ENCODE data around the gene FNBP1L.

Gene FNBP1L

GRCh38 chr1:93567255-93567918, 119.5 kb downstream of the FNBP1L start:
- H3K36me3 ChIP-seq (ENCODE audit: control insufficient read depth, insufficient read depth, low read length) = peaks cover 4% of the 10 kb centered on the region
- peaks cover 12% of the 10 kb centered on the region for H3K4me1 ChIP-seq (ENCODE audit: control insufficient read depth, insufficient read depth, low read length)
- no peak overlapping the region for H3K4me3 ChIP-seq (ENCODE audit: low read length)
- no peak overlapping the region for H3K9ac ChIP-seq (ENCODE audit: low read length)
- no peaks in the 10 kb centered on the region for H3K9me3 ChIP-seq (ENCODE audit: control insufficient read depth, low read length)
- no peaks in the 10 kb centered on the region for H3K27me3 ChIP-seq (ENCODE audit: control insufficient read depth, insufficient read depth, low read length)

DNA sequence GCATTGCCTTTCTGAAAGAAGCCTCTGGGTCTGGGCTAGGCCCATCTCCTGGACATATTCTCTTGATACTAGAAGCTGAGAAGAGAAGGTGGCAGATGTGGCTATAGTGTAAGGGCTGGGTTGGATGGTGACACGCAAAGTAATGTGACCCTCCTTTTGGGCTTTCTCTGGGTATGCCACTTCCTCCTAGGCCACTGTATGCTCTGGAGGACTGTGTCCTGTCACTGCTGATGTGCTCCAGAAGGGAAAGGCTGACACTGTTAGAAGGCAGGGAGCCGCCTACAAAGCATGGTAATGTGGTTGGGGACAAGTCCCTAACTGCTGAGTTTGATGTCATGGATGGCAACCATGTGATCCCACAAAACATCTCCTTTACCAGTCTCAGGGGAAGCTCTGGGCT, 121.6 kb downstream of the FNBP1L start:
- Histone ChIP-seq H3K4me1 (ENCODE audit: control insufficient read depth, insufficient read depth, low read length) (peaks cover 15% of the 10 kb centered on the region), H3K9me3 (ENCODE audit: control insufficient read depth, low read length) (no peaks in the 10 kb centered on the region), H3K27me3 (ENCODE audit: control insufficient read depth, insufficient read depth, low read length) (no peaks in the 10 kb centered on the region), H3K36me3 (ENCODE audit: control insufficient read depth, insufficient read depth, low read length) (peaks cover 5% of the 10 kb centered on the region), H3K9ac (ENCODE audit: low read length) (no peak overlapping the region), H3K4me3 (ENCODE audit: low read length) (no peak overlapping the region)

- Histone ChIP-seq H3K36me3 (ENCODE audit: control insufficient read depth, insufficient read depth, low read length) (peaks cover 16% of the 10 kb centered on the region), H3K27me3 (ENCODE audit: control insufficient read depth, insufficient read depth, low read length) (no peaks in the 10 kb centered on the region), H3K9me3 (ENCODE audit: control insufficient read depth, low read length) (no peaks in the 10 kb centered on the region), H3K4me3 (ENCODE audit: low read length) (no peak overlapping the region), H3K4me1 (ENCODE audit: control insufficient read depth, insufficient read depth, low read length) (peaks cover 25% of the 10 kb centered on the region), H3K9ac (ENCODE audit: low read length) (no peak overlapping the region)
Observed at GRCh38 chr1:93571623-93572310, 123.8 kb downstream of the FNBP1L start.

GRCh38 chr1:93573940-93574469, 126.1 kb downstream of the FNBP1L start:
- Histone ChIP-seq H3K9ac (ENCODE audit: low read length) (no peak overlapping the region), H3K9me3 (ENCODE audit: control insufficient read depth, low read length) (no peaks in the 10 kb centered on the region), H3K27me3 (ENCODE audit: control insufficient read depth, insufficient read depth, low read length) (no peaks in the 10 kb centered on the region), H3K4me3 (ENCODE audit: low read length) (no peak overlapping the region), H3K36me3 (ENCODE audit: control insufficient read depth, insufficient read depth, low read length) (peaks cover 12% of the 10 kb centered on the region), H3K4me1 (ENCODE audit: control insufficient read depth, insufficient read depth, low read length) (peaks cover 34% of the 10 kb centered on the region)

DNA sequence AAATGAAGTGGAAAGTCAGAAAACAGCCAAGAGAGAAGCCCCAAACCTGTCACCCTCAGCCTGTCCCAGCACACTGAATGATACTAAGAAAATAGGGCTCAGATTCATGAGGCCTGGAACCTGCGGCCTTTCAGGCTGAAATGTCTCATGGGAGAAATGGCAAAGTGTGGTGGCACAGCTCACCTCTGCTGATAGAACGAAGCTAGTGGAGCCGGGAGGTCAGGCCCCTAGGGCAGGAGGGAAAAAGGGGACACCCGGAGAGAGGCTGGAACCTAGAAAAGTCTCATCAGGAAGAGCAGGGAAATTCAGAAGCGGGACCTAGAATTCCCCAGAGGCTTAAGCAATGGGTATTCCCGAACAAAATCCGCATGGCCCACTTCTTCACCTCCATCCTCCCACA, 126.6 kb downstream of the FNBP1L start:
- H3K9me3 ChIP-seq (ENCODE audit: control insufficient read depth, low read length) = no peaks in the 10 kb centered on the region
- H3K4me1 ChIP-seq (ENCODE audit: control insufficient read depth, insufficient read depth, low read length) = peaks cover 39% of the 10 kb centered on the region
- H3K9ac ChIP-seq (ENCODE audit: low read length) = no peak overlapping the region
- H3K27me3 ChIP-seq (ENCODE audit: control insufficient read depth, insufficient read depth, low read length) = no peaks in the 10 kb centered on the region
- no peak overlapping the region for H3K4me3 ChIP-seq (ENCODE audit: low read length)
- H3K36me3 ChIP-seq (ENCODE audit: control insufficient read depth, insufficient read depth, low read length) = peaks cover 12% of the 10 kb centered on the region

GRCh38 chr1:93574991-93575390, 127.1 kb downstream of the FNBP1L start:
- Histone ChIP-seq H3K4me3 (ENCODE audit: low read length) (no peak overlapping the region), H3K36me3 (ENCODE audit: control insufficient read depth, insufficient read depth, low read length) (peaks cover 12% of the 10 kb centered on the region), H3K27me3 (ENCODE audit: control insufficient read depth, insufficient read depth, low read length) (no peaks in the 10 kb centered on the region), H3K9ac (ENCODE audit: low read length) (no peak overlapping the region), H3K9me3 (ENCODE audit: control insufficient read depth, low read length) (no peaks in the 10 kb centered on the region), H3K4me1 (ENCODE audit: control insufficient read depth, insufficient read depth, low read length) (peaks cover 43% of the 10 kb centered on the region)

DNA sequence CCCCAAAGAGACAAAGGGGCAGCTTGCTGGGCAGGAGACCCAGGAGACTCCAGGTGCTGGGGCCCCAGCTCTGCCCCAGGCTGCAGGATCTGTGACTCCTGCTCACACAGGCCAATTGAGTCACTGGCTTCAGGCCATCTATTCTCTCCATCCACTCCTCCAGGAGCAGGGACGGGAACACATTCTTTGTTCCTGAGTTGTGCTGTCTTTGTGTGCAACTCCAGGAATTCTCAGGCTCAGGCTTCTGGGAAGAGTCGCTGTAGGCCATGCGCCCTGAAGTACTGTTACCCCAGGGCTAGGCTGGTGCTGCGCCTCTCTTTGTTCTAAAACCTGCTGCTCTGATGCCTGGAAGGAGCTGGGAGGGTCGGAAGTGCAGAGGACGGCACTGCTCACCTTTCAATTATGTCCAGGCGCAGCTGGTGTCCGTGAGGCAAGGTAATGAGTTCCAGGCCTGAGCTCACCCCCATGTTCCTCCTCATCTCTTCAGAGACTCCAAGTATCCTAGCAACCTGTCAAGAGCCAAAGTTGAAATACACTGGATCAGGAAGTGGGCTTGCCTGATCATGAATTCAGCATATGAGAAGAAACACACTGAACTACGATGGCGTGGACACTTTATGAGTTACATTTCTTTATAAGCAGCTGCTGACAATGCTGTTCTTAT, 127.8 kb downstream of the FNBP1L start:
- Histone ChIP-seq H3K9me3 (ENCODE audit: control insufficient read depth, low read length) (no peaks in the 10 kb centered on the region), H3K4me3 (ENCODE audit: low read length) (no peak overlapping the region), H3K27me3 (ENCODE audit: control insufficient read depth, insufficient read depth, low read length) (no peaks in the 10 kb centered on the region), H3K9ac (ENCODE audit: low read length) (no peak overlapping the region), H3K4me1 (ENCODE audit: control insufficient read depth, insufficient read depth, low read length) (peaks cover 51% of the 10 kb centered on the region), H3K36me3 (ENCODE audit: control insufficient read depth, insufficient read depth, low read length) (peaks cover 12% of the 10 kb centered on the region)

DNA sequence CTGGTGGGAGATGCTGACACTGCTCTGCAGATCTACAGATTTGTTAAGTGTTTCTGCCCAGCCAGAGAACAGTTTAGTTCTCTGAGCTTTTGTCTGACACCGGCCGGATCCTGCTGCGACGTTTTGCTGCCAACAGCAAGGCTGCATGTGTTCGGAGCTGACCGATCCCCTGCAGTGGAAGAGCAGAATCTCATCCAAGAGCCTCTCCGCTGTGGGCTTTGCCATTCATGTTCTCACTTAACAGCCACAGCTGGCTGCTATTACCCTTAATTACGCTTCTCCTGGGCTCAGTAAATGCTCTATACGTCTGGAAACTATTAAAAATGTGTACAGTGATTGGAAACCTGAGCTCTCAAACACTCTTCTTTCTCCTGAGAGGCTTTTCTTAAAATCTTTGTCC, 128.4 kb downstream of the FNBP1L start:
- no peaks in the 10 kb centered on the region for H3K9me3 ChIP-seq (ENCODE audit: control insufficient read depth, low read length)
- H3K36me3 ChIP-seq (ENCODE audit: control insufficient read depth, insufficient read depth, low read length) = peaks cover 12% of the 10 kb centered on the region
- no peak overlapping the region for H3K4me3 ChIP-seq (ENCODE audit: low read length)
- no peak overlapping the region for H3K9ac ChIP-seq (ENCODE audit: low read length)
- no peaks in the 10 kb centered on the region for H3K27me3 ChIP-seq (ENCODE audit: control insufficient read depth, insufficient read depth, low read length)
- peaks cover 54% of the 10 kb centered on the region for H3K4me1 ChIP-seq (ENCODE audit: control insufficient read depth, insufficient read depth, low read length)

- no peaks in the 10 kb centered on the region for H3K27me3 ChIP-seq (ENCODE audit: control insufficient read depth, insufficient read depth, low read length)
- H3K9ac ChIP-seq (ENCODE audit: low read length) = no peak overlapping the region
- peaks cover 12% of the 10 kb centered on the region for H3K36me3 ChIP-seq (ENCODE audit: control insufficient read depth, insufficient read depth, low read length)
- H3K4me1 ChIP-seq (ENCODE audit: control insufficient read depth, insufficient read depth, low read length) = peaks cover 54% of the 10 kb centered on the region
- H3K4me3 ChIP-seq (ENCODE audit: low read length) = no peak overlapping the region
- no peaks in the 10 kb centered on the region for H3K9me3 ChIP-seq (ENCODE audit: control insufficient read depth, low read length)
Observed at GRCh38 chr1:93576746-93577145, 128.8 kb downstream of the FNBP1L start.

DNA sequence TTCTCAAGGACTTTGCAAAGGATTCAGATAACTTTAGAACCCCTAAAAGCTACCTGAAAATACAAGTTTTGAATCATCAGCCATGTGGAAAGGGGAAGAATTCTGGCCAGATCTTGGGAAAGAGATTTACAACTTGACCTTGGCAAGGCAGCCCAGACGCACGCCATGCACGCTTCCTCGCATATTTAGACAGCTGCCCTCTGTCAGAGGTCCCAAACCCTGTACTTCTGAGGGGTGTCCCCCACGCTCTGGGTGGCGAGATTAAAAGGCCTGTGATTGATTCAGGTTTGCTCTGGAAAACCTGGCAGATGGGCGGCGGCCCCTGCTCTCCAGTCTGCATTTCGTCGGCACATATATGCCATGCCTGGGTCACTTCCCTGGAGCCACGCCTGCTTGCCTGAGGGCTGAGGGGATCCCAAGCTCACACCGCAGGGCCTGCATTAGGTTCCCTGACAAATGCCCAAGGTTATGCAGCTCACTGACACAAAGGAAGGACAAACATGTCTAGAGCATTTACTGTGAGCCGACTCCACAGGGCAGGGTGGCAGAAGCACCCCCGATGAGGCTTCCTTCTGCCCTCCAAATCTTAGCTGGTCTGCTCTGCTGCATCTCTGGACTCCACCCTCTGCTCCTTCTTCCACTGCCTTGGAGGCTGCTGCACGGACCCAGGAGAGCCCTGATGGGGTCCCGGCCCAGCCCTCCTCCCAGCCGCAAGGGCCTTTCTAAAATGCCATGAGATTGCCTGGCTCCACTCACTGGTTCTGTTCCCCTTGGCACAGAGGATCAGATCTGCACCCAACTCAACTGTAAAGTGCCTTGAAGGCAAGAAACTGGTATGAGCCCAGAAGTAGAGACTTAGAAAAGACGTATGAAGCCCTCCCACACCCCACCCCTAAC, 129.9 kb downstream of the FNBP1L start:
- H3K9ac ChIP-seq (ENCODE audit: low read length) = no peak overlapping the region
- peaks cover 54% of the 10 kb centered on the region for H3K4me1 ChIP-seq (ENCODE audit: control insufficient read depth, insufficient read depth, low read length)
- H3K36me3 ChIP-seq (ENCODE audit: control insufficient read depth, insufficient read depth, low read length) = peaks cover 12% of the 10 kb centered on the region
- no peaks in the 10 kb centered on the region for H3K9me3 ChIP-seq (ENCODE audit: control insufficient read depth, low read length)
- H3K4me3 ChIP-seq (ENCODE audit: low read length) = no peak overlapping the region
- no peaks in the 10 kb centered on the region for H3K27me3 ChIP-seq (ENCODE audit: control insufficient read depth, insufficient read depth, low read length)

DNA sequence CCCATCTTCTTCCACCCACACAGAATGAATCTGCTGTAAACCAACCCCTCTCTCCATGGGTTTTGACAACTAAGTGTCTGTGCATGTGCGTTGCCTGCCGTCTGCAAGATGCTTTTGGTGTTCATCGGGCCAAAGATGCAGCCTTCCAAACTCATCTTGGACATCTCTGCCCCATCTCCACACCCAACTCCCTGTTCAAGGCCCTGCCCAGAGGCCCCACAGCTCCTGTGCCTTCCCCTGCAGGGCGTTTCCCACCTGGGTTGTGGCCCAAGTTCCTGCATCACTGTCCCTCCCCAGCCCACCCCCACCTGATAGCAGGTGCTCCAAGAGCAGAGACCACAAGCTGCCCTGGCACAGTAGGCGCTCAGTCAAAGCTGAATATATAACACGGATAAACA, 130.5 kb downstream of the FNBP1L start:
- Histone ChIP-seq H3K27me3 (ENCODE audit: control insufficient read depth, insufficient read depth, low read length) (no peaks in the 10 kb centered on the region), H3K9me3 (ENCODE audit: control insufficient read depth, low read length) (no peaks in the 10 kb centered on the region), H3K4me1 (ENCODE audit: control insufficient read depth, insufficient read depth, low read length) (peaks cover 54% of the 10 kb centered on the region), H3K9ac (ENCODE audit: low read length) (no peak overlapping the region), H3K4me3 (ENCODE audit: low read length) (no peak overlapping the region), H3K36me3 (ENCODE audit: control insufficient read depth, insufficient read depth, low read length) (peaks cover 12% of the 10 kb centered on the region)
